Liver (tissue), 9 donors: ENCODE results near the gene VEPH1. TPM values are rescaled to one million over a fixed set of nuclear protein-coding genes. Genes with fewer than 3 reads are reported as not detected.
"Not testable (repeated sequence)": the region's sequence is repeated elsewhere in the genome, so short reads cannot be mapped to it uniquely, and the experiment has no call there.

ENCODE experiments used
- DNase-seq: peaks from one replicate; pipeline ENCODE4 v3.0.0-alpha.2; 2017; ENCODE audit warnings: low spot score
- H3K27ac ChIP-seq, 2 donors: one replicate each; pipeline ENCODE4 v1.7.0; 2013; ENCODE audit warnings: inconsistent platforms in 2 of 2, low read length in 2 of 2, control low read depth in 1 of 2, low read depth in 1 of 2, mild to moderate bottlenecking in 1 of 2
- H3K27me3 ChIP-seq, 4 donors: one replicate each; pipeline versions ENCODE4 v1.6.1 to v1.7.0; 2013; ENCODE audit warnings: low read length in 3 of 4, inconsistent platforms in 1 of 4, mild to moderate bottlenecking in 1 of 4, moderate library complexity in 1 of 4; ENCODE audit not compliant: control insufficient read depth in 4 of 4, insufficient read depth in 4 of 4
- H3K36me3 ChIP-seq, 4 donors: one replicate each; pipeline versions ENCODE4 v1.6.1 to v1.7.0; 2013; ENCODE audit warnings: low read length in 3 of 4, mild to moderate bottlenecking in 3 of 4, low read depth in 1 of 4, moderate library complexity in 1 of 4; ENCODE audit not compliant: control insufficient read depth in 4 of 4, insufficient read depth in 3 of 4
- H3K4me1 ChIP-seq, 4 donors: one replicate each; pipeline versions ENCODE4 v1.6.1 to v1.7.0; 2013; ENCODE audit warnings: low read length in 3 of 4, mild to moderate bottlenecking in 3 of 4, moderate library complexity in 1 of 4; ENCODE audit not compliant: control insufficient read depth in 4 of 4, insufficient read depth in 4 of 4
- H3K4me3 ChIP-seq, 3 donors: one replicate each; pipeline versions ENCODE4 v1.6.1 to v1.7.0; 2013; ENCODE audit warnings: low read length in 3 of 3, control low read depth in 1 of 3, low read depth in 1 of 3, mild to moderate bottlenecking in 1 of 3
- H3K9ac ChIP-seq, 2 donors: one replicate each; pipeline ENCODE4 v1.7.0; 2013; ENCODE audit warnings: low read length in 2 of 2, mild to moderate bottlenecking in 2 of 2, moderate library complexity in 2 of 2, control low read depth in 1 of 2, low read depth in 1 of 2
- H3K9me3 ChIP-seq, 4 donors: one replicate each; pipeline versions ENCODE4 v1.6.1 to v1.7.0; 2013; ENCODE audit warnings: low read length in 3 of 4; ENCODE audit not compliant: control insufficient read depth in 4 of 4
- FOXA2 ChIP-seq: IDR thresholded peaks from 2 replicates; pipeline ENCODE4 v1.6.1; 2016; ENCODE audit warnings: antibody characterized with exemption
- TAF1 ChIP-seq: conservative IDR thresholded peaks from 2 replicates; pipeline ENCODE4 v1.6.1; 2016; ENCODE audit warnings: antibody characterized with exemption, mild to moderate bottlenecking
- YY1 ChIP-seq: IDR thresholded peaks from 2 replicates; pipeline ENCODE4 v1.6.1; 2016; ENCODE audit warnings: antibody characterized with exemption, mild to moderate bottlenecking
- WGBS: extraction: QIAGEN DNeasy Blood & Tissue Kit; methylation state at CpG from one replicate; pipeline ENCODE4 v1.1.7; 2013; 5-methylcytosine and 5-hydroxymethylcytosine counted together
- polyA plus RNA-seq, 2 donors: library from polyadenylated mRNA; stranded (reverse) in 1 of 2; unstranded in 1 of 2; fragments of 200-250 nt in 1 of 2; fragments of >200 nt in 1 of 2; fragmentation: Nextera tagmentation in 1 of 2; extraction: Ambion mirVana in 1 of 2; gene quantifications; one replicate each; pipeline versions ENCODE4 v1.2.1 to v1.2.3, GENCODE V29; 2013 to 2015
- total RNA-seq, 2 donors: library from RNA; depleted of rRNA; stranded (reverse); fragments of >200 nt; gene quantifications; one replicate each; pipeline ENCODE4 v1.2.3, GENCODE V29; 2014
- TF ChIP-seq, protein P1 (sequence below): IDR thresholded peaks from 2 replicates; pipeline ENCODE4 v1.6.1; 2016; ENCODE audit warnings: antibody characterized with exemption, mild to moderate bottlenecking
- TF ChIP-seq, protein P2 (sequence below): fragments of 150-350 bp; IDR thresholded peaks from 2 replicates; pipeline ENCODE4 v1.5.1; 2017; ENCODE audit warnings: improper control_type of control experiment, low read depth, low read length; ENCODE audit not compliant: missing input control
- donor health status: healthy.
- donor health status: healthy.
- donor health status: healthy.
- donor health status: healthy.
- donor health status: healthy.

VEPH1 gene
- total and polyA plus RNA-seq, 4 donors = 0.60 to 3.3 (median 1.2) TPM

DNA sequence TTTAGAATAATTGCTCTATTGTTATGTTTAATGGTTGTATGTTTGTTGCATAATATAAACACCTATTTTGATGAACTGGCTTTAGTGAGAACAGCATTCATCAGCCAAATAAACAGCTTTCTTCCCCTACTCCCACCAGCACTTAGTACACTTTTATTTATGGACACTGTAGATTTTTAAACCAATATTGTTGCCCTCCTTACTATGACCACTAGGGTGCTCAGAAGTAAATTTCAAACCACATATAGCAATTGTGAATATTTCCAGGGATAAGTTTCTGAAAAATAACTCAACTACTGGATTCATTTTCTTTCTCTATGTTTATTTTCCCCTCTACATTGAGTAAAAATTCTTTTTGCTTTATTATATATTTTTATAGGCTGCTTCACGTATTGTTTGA, 151.2 kb downstream of the VEPH1 start:
- Histone ChIP-seq H3K9me3 (no peaks in the 10 kb centered on the region), H3K36me3 (no peaks in the 10 kb centered on the region), H3K4me1 (no peaks in the 10 kb centered on the region), H3K4me3 (no peak overlapping the region), H3K9ac (no peak overlapping the region), H3K27ac (no peak overlapping the region), H3K27me3 (no peaks in the 10 kb centered on the region)
- no peak for TF ChIP-seq FOXA2
- no peak for TF ChIP-seq YY1
- TF ChIP-seq, protein P1, sequence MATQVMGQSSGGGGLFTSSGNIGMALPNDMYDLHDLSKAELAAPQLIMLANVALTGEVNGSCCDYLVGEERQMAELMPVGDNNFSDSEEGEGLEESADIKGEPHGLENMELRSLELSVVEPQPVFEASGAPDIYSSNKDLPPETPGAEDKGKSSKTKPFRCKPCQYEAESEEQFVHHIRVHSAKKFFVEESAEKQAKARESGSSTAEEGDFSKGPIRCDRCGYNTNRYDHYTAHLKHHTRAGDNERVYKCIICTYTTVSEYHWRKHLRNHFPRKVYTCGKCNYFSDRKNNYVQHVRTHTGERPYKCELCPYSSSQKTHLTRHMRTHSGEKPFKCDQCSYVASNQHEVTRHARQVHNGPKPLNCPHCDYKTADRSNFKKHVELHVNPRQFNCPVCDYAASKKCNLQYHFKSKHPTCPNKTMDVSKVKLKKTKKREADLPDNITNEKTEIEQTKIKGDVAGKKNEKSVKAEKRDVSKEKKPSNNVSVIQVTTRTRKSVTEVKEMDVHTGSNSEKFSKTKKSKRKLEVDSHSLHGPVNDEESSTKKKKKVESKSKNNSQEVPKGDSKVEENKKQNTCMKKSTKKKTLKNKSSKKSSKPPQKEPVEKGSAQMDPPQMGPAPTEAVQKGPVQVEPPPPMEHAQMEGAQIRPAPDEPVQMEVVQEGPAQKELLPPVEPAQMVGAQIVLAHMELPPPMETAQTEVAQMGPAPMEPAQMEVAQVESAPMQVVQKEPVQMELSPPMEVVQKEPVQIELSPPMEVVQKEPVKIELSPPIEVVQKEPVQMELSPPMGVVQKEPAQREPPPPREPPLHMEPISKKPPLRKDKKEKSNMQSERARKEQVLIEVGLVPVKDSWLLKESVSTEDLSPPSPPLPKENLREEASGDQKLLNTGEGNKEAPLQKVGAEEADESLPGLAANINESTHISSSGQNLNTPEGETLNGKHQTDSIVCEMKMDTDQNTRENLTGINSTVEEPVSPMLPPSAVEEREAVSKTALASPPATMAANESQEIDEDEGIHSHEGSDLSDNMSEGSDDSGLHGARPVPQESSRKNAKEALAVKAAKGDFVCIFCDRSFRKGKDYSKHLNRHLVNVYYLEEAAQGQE = no peak
- TF ChIP-seq TAF1 = no peak
- TF ChIP-seq, protein P2, sequence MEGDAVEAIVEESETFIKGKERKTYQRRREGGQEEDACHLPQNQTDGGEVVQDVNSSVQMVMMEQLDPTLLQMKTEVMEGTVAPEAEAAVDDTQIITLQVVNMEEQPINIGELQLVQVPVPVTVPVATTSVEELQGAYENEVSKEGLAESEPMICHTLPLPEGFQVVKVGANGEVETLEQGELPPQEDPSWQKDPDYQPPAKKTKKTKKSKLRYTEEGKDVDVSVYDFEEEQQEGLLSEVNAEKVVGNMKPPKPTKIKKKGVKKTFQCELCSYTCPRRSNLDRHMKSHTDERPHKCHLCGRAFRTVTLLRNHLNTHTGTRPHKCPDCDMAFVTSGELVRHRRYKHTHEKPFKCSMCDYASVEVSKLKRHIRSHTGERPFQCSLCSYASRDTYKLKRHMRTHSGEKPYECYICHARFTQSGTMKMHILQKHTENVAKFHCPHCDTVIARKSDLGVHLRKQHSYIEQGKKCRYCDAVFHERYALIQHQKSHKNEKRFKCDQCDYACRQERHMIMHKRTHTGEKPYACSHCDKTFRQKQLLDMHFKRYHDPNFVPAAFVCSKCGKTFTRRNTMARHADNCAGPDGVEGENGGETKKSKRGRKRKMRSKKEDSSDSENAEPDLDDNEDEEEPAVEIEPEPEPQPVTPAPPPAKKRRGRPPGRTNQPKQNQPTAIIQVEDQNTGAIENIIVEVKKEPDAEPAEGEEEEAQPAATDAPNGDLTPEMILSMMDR = no peak
- no peak for DNase-seq
- whole genome bisulfite sequencing = 87% methylated on average over 1 of the region's 1 CpG

DNA sequence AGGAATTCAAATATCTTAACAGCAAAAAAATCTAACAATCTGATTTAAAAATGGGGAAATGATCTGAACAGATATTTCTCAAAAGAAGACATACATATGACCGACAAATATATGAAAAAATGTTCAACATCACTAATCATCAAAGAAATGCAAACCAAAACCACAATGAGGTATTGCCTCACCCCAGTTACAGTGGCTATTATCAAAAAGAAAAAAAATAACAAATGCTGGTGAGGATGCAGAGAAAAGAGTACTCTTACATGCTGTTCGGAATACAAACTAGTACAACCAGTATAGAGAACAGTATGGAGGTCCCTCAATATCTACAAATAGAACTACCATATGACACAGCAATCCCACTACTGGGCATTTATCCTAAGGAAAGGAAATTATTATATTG, 152.6 kb downstream of the VEPH1 start:
- 88% methylated on average over 2 of the region's 2 CpGs for WGBS
- not testable (repeated sequence) for DNase-seq, H3K9ac ChIP-seq, H3K27me3 ChIP-seq, H3K9me3 ChIP-seq, H3K4me1 ChIP-seq, H3K27ac ChIP-seq, H3K36me3 ChIP-seq, H3K4me3 ChIP-seq

DNA sequence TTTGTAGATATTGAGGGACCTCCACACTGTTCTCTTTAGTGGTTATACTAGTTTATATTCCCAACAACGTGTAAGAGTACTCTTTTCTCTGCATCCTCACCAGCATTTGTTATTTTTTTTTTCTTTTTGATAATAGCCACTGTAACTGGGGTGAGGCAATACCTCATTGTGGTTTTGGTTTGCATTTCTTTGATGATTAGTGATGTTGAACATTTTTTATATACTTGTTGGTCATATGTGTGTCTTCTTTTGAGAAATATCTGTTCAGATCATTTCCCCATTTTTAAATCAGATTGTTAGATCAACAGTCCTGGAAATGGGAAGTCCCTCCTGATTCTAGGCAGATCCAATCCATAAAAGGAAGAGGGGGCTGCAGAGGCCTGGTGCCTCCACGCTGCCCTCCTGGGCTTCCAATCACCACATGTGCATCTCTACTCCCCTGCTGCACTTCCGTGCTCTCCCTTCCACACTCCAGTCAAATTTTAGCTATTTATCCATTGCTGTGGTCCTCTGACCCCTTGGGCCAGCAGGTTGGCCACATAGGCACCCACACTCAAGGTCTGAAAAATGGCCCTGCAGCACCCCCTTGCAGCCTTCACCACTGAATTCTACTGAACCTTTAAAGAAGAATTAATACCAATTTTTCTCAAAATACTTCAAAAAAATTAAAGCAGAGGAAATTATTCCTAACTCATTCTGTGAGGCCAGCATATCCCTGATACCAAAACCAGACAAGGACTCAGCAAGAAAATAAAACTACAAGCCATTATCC, 154.7 kb downstream of the VEPH1 start:
- H3K4me1 ChIP-seq, DNase-seq, H3K27me3 ChIP-seq, H3K27ac ChIP-seq, H3K36me3 ChIP-seq, H3K9ac ChIP-seq, H3K4me3 ChIP-seq, H3K9me3 ChIP-seq: not testable (repeated sequence)
- WGBS = 72% methylated on average over 3 of the region's 3 CpGs
